ENCODE measurements around the gene SETDB2. TPM values are rescaled to one million over a fixed set of nuclear protein-coding genes. Genes with fewer than 3 reads are reported as not detected.

The SETDB2 gene
- total and polyA plus RNA-seq, 4 donors: 4.7 to 13.3 (median 9.1) TPM

DNA sequence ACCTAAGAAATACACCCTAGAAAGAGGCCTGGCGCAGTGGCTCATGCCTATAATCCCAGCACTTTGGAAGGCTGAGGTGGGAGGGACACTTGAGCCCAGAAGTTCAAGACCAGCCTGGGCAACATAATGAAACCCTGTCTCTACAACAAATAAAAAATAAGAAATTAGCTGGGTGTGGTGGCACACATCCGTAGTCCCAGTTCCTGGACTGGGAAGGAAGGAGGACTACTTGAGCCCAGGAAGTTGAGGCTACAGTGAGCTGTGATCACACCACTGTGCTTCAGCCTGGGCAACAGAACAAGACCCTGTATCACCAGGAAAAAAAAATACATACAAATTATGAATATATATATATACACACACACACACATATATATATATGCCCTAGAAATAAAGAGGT lies 94.3 kb downstream of the SETDB2 start:
- Histone ChIP-seq H3K27ac (ENCODE audit: low read depth in 1 of 2, low read length in 2 of 2) (no peak overlapping the region), H3K4me3 (ENCODE audit: low read length in 2 of 2) (no peak overlapping the region), H3K4me1 (ENCODE audit: control insufficient read depth in 1 of 2, insufficient read depth in 2 of 2, low read length in 2 of 2) (no peaks in the 10 kb centered on the region), H3K27me3 (ENCODE audit: control insufficient read depth in 1 of 2, insufficient read depth in 2 of 2, low read length in 1 of 2) (no peaks in the 10 kb centered on the region), H3K36me3 (ENCODE audit: control insufficient read depth in 1 of 2, insufficient read depth in 2 of 2, low read length in 1 of 2) (peaks cover 1 to 3% of the 10 kb centered on the region in 2 donors), H3K9me3 (ENCODE audit: control insufficient read depth, low read length) (no peaks in the 10 kb centered on the region)
- no peak for ATAC-seq (ENCODE audit: low FRiP score)
- DNase-seq: no peak
- WGBS, 2 donors: 96 to 97% methylated on average over 2 of the region's 2 CpGs
- intact Hi-C loops (cut with DNase I): no loop called here

DNA sequence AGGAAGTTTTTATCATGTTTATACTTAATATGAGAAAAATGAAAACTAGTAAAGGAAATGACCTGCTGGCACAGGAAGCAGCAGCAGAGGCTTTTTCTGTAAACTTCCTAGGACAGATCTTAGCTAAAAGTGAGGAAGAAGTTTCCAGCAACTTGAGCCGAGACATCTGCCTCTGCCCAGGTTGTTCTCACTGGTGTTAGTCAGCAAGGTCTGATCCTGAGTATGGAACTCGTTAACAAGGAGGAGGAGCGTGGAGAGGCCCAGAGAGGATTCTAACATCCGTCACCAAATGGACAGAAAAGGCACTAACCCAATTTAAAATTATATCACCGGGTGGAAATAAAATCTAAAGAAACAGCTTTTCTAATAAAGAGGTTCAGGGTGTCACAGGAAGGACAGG lies 95.2 kb downstream of the SETDB2 start:
- intact Hi-C loops (cut with DNase I): no loop called here
- WGBS, 2 donors: 82 to 83% methylated on average over 5 of the region's 5 CpGs
- H3K4me1 ChIP-seq (ENCODE audit: control insufficient read depth in 1 of 2, insufficient read depth in 2 of 2, low read length in 2 of 2): no peaks in the 10 kb centered on the region
- H3K4me3 ChIP-seq (ENCODE audit: low read length in 2 of 2): no peak overlapping the region
- ATAC-seq (ENCODE audit: low FRiP score): no peak
- no peak overlapping the region for H3K27ac ChIP-seq (ENCODE audit: low read depth in 1 of 2, low read length in 2 of 2)
- DNase-seq: no peak
- H3K9me3 ChIP-seq (ENCODE audit: control insufficient read depth, low read length): no peaks in the 10 kb centered on the region
- peaks cover 1 to 3% of the 10 kb centered on the region in 2 donors for H3K36me3 ChIP-seq (ENCODE audit: control insufficient read depth in 1 of 2, insufficient read depth in 2 of 2, low read length in 1 of 2)
- H3K27me3 ChIP-seq (ENCODE audit: control insufficient read depth in 1 of 2, insufficient read depth in 2 of 2, low read length in 1 of 2): no peaks in the 10 kb centered on the region

DNA sequence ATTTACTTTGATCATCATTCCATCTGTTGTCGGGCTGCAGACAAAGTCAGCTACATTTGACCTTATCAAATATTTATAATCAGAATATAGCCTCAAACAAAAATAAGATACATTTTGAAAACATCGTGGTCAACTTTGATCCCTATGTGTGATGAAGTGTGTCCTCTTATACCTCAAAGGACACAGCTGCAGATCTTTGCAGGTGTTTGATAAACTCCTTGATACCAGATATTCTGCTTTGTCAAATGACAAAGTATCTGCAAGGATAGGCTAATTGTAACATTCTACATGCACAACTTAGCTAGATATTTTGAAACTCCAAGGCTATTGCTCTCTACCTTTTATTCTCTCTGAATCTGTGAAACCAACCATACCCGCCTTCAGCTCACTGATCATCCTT lies 95.7 kb downstream of the SETDB2 start:
- ATAC-seq (ENCODE audit: low FRiP score): no peak
- Histone ChIP-seq H3K9me3 (ENCODE audit: control insufficient read depth, low read length) (no peaks in the 10 kb centered on the region), H3K4me1 (ENCODE audit: control insufficient read depth in 1 of 2, insufficient read depth in 2 of 2, low read length in 2 of 2) (no peaks in the 10 kb centered on the region), H3K4me3 (ENCODE audit: low read length in 2 of 2) (no peak overlapping the region), H3K27me3 (ENCODE audit: control insufficient read depth in 1 of 2, insufficient read depth in 2 of 2, low read length in 1 of 2) (no peaks in the 10 kb centered on the region), H3K36me3 (ENCODE audit: control insufficient read depth in 1 of 2, insufficient read depth in 2 of 2, low read length in 1 of 2) (peaks cover 1 to 3% of the 10 kb centered on the region in 2 donors), H3K27ac (ENCODE audit: low read depth in 1 of 2, low read length in 2 of 2) (no peak overlapping the region)
- 75 to 97% methylated on average over 3 of the region's 3 CpGs for WGBS, 2 donors
- intact Hi-C loops (cut with DNase I): loop anchor here in 1 of 2 donors (10.0 kb wide), 1 partner anchor 65 kb away; no protein-coding TSS in a partner anchor
- no peak for DNase-seq

DNA sequence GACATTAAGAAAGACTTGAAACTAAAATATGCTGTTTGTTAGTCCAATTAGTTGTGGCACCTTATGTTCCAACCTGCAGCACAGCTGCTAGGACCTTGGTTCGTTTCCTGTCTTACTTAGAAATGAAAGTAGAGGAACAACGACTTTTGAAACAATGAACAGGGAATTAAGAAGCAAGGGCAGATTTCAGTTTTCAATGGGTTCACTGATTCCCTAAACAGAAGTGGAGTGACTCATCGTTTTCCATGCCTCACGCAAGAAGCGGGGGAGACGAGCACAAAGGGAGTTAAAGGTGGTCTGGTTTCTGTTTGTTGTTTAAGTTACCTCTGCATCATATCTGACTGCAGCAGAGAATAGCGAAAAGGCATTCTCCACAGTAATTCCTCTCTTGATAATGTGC lies 96.5 kb downstream of the SETDB2 start:
- 85 to 88% methylated on average over 7 of the region's 7 CpGs for WGBS, 2 donors
- Histone ChIP-seq H3K27ac (ENCODE audit: low read depth in 1 of 2, low read length in 2 of 2) (no peak overlapping the region), H3K4me3 (ENCODE audit: low read length in 2 of 2) (no peak overlapping the region), H3K9me3 (ENCODE audit: control insufficient read depth, low read length) (no peaks in the 10 kb centered on the region), H3K36me3 (ENCODE audit: control insufficient read depth in 1 of 2, insufficient read depth in 2 of 2, low read length in 1 of 2) (peaks cover 2 to 3% of the 10 kb centered on the region in 2 donors), H3K4me1 (ENCODE audit: control insufficient read depth in 1 of 2, insufficient read depth in 2 of 2, low read length in 2 of 2) (no peaks in the 10 kb centered on the region), H3K27me3 (ENCODE audit: control insufficient read depth in 1 of 2, insufficient read depth in 2 of 2, low read length in 1 of 2) (no peaks in the 10 kb centered on the region)
- DNase-seq (no peak), ATAC-seq (ENCODE audit: low FRiP score) (no peak)
- intact Hi-C loops (cut with DNase I): loop anchor here in 1 of 2 donors (10.0 kb wide), 1 partner anchor 64 kb away; no protein-coding TSS in a partner anchor

DNA sequence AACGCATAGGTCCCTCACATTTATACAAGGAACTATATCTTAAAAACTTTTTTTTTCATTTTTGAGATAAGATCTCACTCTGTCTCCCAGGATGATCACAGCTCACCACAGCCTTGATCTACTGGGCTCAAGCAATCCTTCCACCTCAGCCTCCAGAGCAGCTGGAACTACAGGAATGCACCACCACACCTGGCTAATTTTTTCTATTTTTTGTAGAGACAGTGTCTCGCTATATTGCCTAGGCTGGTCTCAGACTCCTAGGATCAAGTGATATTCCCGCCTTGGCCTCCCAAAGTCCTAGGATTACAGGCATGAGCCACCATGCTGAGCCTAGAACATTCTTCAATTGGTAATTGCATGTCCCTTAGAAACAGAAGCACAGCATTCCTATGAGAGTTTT lies 99.6 kb downstream of the SETDB2 start:
- ATAC-seq (ENCODE audit: low FRiP score) (no peak), DNase-seq (no peak)
- Histone ChIP-seq H3K36me3 (ENCODE audit: control insufficient read depth in 1 of 2, insufficient read depth in 2 of 2, low read length in 1 of 2) (peaks cover 7% of the 10 kb centered on the region in 2 donors), H3K4me3 (ENCODE audit: low read length in 2 of 2) (no peak overlapping the region), H3K9me3 (ENCODE audit: control insufficient read depth, low read length) (no peaks in the 10 kb centered on the region), H3K27me3 (ENCODE audit: control insufficient read depth in 1 of 2, insufficient read depth in 2 of 2, low read length in 1 of 2) (no peaks in the 10 kb centered on the region), H3K27ac (ENCODE audit: low read depth in 1 of 2, low read length in 2 of 2) (no peak overlapping the region), H3K4me1 (ENCODE audit: control insufficient read depth in 1 of 2, insufficient read depth in 2 of 2, low read length in 2 of 2) (no peaks in the 10 kb centered on the region)
- intact Hi-C loops (cut with DNase I): loop anchor here in 1 of 2 donors (10.0 kb wide), 1 partner anchor 61 kb away; no protein-coding TSS in a partner anchor
- 90 to 92% methylated on average over 3 of the region's 3 CpGs for WGBS, 2 donors

Other genes with a start within 250 kb of the SETDB2 start
- not detected for gene MLNR, start 223.9 kb upstream of the SETDB2 start, total RNA-seq
- gene MLNR, start 223.9 kb upstream of the SETDB2 start, polyA plus RNA-seq: under 1 TPM in 1 of 2 donors, not detected in 1; 0.56 TPM
- 10 to 100 TPM in 1 of 2 donors, 1 to 10 TPM in 1; 9.9 to 13.8 TPM for gene CDADC1, start 196.3 kb upstream of the SETDB2 start, total RNA-seq
- 10 to 100 TPM in 1 of 2 donors, 1 to 10 TPM in 1; 8.7 to 23.0 TPM for gene CDADC1, start 196.3 kb upstream of the SETDB2 start, polyA plus RNA-seq
- gene CAB39L, start 210 bp upstream of the SETDB2 start, total RNA-seq: 10 to 100 TPM; 25.1 to 27.7 TPM
- 10 to 100 TPM; 19.3 to 33.5 TPM for gene CAB39L, start 210 bp upstream of the SETDB2 start, polyA plus RNA-seq
- 10 to 100 TPM; 58.4 to 72.1 TPM for gene PHF11, start 51.7 kb downstream of the SETDB2 start, total RNA-seq
- gene PHF11, start 51.7 kb downstream of the SETDB2 start, polyA plus RNA-seq: 10 to 100 TPM; 29.9 to 96.7 TPM
- 10 to 100 TPM; 12.7 to 21.6 TPM for gene RCBTB1, start 141.3 kb downstream of the SETDB2 start, total RNA-seq
- gene RCBTB1, start 141.3 kb downstream of the SETDB2 start, polyA plus RNA-seq: 10 to 100 TPM; 10.3 to 12.6 TPM
- 1 to 10 TPM; 1.1 to 1.8 TPM for gene ARL11, start 184.2 kb downstream of the SETDB2 start, total RNA-seq
- gene ARL11, start 184.2 kb downstream of the SETDB2 start, polyA plus RNA-seq: 1 to 10 TPM in 1 of 2 donors, under 1 TPM in 1; 0.08 to 1.8 TPM
- 10 to 100 TPM; 24.2 to 36.4 TPM for gene EBPL, start 247.2 kb downstream of the SETDB2 start, total RNA-seq
- 10 to 100 TPM; 23.7 to 31.7 TPM for gene EBPL, start 247.2 kb downstream of the SETDB2 start, polyA plus RNA-seq

All from aorta (tissue), 5 donors.